ENCODE data around the gene RNASEH1.
A peak's percentile ranks its signal among the peaks of the same experiment; 100 is the strongest.
"Not testable (repeated sequence)": the region's sequence is repeated elsewhere in the genome, so short reads cannot be mapped to it uniquely, and the experiment has no call there.

The RNASEH1 gene

DNA sequence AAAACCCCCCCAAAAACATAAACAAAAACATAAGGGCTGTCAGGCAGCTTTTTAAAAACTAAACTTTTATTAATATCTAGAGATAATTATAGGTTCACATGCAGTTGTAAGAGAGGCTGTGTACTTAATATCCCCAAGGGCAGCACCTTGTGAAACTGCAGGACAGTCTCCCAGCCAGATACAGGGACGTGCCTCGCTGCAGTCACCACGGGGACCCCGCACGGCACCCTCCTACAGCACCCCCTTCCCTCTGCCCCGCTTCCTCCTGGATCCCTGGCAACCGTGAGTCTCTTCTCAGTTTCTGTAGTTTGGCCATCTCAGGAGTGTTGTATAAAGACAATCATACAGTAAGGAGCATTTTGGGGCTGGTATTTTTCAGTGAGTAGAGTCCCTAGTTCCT lies 30.0 kb upstream of the RNASEH1 start:
- no peak for DNase-seq

DNA sequence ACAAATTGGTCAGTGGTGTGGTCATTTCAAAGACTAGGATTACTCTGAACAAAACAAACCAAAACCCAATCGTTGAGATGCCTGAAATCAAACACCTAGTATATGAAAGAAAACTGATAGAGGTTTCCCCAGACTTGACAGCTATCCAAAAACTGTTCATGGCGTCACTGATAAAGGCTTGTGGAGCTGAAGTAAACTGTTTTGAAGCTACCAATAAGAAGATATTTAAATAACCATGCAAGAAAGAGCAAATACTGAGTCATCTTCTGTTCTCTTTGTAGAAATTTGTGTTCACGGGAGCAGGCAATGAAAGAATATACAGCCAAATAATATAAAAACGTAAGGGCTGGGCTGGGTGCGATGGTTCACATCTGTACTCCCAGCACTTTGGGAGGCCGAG lies 29.3 kb upstream of the RNASEH1 start:
- DNase-seq = no peak

DNA sequence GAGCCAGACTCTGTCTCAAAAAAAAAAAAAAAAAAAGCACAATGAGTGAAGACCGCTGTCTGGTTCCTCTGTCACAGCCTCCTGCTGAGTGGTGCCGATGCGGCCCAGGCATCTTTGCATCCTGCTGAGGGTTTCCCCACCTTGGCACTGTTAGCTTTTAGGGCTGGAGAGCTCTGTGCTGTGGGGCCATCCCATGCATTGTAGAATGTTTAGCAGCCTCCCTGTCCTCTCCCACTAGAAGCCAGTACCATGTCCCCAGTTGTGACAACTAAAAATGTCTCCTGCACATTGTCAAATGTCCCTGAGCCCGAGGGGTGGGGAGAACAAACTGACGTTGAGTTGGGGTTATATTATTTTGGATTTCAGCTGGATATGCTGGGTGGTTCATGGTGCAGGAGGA lies 28.9 kb upstream of the RNASEH1 start:
- DNase-seq = no peak

DNA sequence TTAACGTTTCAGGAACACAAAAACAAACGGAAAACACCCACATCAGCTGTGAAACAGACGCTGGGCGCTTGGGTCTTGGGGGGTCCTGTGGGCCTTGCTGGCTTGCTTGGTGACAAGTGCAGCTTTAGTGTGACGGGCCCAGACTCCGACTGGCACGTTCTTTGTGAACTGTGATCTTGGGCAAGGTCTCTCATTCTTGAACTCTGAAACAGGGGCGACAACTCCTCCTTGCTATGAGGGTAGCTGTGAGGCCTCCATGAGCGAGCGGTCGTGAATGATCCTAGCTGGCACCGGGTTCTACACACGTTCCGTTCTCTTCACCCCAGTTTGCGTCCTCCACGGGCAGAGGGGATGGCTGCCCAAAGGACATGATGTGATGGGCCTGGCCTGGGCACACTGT lies 28.1 kb upstream of the RNASEH1 start:
- DNase-seq = no peak

DNA sequence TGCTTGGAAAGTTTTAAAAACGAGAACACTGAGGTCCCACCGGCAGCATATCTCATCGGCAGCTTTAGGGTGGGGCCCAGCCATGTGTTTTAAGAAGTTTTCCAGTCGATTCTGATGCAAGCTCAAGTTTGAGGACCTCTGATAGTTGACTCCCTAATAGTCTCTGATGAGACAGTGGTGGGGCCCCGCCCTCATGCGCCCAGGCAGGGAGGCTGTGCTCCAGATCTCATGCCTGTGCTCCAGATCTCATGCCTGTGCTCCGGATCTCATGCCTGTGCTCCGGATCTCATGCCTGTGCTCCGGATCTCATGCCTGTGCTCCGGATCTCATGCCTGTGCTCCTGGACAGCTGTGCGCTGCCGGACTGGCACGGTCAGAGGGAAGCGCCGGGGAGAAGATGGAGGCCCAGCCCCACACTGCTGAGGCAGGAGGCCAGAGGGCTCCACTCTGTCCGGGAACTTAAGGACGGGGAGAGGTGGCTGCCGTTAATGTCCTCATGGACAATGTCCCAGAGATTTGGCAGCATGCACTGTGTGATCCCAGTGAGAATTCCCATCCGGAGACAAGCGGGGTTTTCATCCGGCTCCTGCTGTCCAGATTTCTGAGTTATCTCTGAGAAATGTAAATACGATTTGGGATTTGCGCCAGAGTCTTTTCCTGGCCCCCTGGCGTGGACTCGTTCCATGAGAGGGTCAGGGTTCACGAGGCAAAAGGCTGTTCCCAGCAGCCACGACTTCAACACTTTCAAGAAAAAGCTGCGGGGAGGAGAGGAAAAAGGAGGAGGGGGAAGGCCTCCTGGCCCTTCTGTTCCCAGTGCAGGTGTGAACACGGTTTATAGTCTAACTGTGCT lies 27.4 kb upstream of the RNASEH1 start:
- DNase-seq = no peak

DNA sequence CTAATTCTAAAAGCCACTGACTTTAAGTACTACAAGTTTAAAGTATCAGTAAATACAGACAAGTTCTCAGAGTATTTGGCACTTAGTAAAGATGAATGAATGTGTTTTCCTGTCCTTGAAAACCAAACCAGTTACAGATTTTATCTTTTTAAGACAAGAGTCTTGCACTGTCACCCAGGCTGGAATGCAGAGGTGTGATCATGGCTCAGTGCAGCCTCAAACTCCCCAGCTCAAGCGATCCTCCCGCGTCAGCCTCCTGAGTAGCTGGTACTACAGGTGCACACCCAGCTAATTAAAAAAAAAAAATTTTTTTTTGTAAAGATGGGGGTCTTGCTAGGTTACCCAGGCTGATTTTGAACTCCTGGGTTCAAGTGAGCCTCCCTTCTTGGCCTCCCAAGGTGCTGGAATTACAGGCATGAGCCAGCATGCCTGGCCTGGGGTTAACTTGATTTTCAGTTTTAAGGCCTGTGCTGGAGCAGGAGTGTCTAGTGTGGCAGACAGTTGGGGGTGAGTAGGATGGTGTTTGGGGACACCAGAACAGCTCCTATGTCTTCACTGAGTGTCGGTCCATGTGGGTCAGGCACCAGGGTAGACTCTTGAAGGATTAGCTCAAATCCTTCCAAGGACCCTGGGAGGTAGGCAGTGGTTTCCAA lies 26.6 kb upstream of the RNASEH1 start:
- DNase-seq = no peak

DNA sequence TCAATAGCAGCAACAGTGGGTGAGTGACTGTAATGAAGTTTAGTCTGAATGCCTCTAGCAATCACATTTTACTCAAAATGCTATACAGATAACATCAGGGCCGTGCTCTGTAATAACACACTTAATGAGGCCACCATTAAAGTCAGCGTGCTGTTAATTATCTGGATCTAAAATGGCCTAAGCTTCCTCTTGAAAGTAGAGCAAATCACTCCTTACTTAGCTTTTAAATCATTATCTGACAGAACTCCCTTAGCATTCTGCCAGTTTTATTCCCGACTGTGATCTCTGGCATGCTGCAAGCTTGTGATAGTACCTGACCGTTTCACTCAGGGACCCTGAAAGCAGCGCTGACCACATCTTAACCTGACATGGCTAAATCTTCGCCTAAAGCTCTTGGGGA lies 25.9 kb upstream of the RNASEH1 start:
- no peak for DNase-seq

DNA sequence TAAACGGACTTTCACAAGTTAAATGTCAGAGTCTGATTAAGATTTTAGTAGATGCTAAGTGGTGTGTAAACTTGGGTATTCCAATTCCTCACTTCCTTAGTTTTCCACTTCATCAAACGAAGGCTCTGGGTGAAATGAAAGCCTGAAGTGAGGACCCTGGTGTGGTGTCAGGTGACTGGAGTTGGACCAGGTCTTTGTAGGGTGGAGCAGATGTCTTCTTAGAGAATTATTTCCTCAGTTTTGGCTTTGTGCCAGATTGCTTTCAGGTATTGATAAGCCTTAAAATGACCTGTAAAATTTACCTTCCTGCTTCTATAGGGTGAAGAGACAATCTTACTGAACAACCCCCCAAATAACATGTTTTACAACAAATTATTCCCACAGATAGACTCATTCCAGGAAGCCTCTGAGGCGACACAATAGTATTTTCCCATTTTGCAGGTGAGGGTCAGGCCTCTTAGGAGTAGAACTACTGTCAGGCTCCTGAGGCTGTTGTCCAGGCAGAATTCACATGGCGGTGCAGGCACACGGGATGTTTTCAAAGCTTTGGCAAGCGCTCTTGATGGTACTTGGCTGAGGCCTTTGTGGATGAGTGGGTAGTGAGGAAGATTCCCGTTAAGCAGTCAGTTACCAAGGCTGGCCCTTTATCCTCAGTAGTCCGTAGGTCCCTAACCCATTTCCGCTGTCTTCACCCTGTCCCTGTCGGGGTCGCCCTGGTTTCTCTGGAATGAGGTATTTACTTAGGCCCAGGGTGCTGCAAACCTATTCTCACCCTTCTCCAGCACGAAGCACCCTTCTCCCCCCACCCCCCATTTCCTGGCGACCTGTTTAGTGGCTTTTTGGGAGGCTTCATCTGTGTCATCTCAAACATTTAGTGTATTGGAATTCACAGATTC lies 23.5 kb upstream of the RNASEH1 start:
- no peak for DNase-seq

DNA sequence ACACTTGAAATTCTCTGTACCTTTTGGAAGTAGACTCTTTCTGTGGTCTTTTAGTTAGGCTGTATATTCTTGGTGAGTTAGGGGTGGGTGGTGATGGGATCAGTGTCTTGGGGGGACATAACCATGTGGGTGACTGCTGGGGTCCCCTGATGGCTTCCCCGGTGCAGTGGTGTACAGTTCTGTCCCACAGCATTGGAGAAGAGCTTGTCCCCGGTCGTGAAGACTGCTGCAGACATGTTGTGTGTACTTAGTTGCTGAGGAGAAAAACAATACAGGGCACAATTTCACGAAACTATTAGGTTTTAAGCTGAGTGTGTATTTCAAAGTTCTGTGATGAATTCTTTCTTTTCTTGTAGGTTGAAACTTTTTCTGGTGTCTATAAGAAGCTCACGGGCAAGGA lies 22.3 kb upstream of the RNASEH1 start:
- DNase-seq = no peak

DNA sequence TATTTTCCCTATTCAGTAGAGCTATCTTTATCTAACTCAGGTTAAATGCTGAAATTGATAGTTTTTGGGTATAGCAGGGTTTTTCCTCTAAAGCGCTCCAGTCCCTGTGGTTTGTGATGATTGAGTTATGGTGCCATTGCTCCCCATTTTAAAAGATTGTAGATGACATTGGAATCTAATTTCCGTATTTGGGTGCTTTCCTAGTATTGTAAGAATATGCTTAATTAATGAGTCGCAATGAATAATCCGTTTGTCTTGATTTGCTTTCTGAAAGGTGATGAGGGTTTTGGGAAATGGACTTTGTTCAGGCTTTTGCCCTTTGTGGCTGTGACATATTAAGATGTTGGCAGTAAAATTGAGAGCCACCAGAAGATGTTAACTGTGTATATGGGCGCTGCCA lies 20.9 kb upstream of the RNASEH1 start:
- DNase-seq = no peak

DNA sequence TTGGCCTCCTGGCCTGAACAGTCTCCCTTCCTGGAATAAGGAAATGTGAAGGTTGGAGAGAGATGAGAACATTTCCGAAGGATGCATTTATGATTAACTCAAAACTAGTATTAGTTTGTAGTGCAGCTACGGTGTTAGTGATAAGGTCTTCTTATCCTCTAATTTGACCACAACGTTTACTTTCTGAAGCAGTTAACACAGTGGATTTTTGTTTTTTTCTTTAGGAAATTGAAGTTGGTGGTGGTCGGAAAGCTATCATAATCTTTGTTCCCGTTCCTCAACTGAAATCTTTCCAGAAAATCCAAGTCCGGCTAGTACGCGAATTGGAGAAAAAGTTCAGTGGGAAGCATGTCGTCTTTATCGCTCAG lies 18.1 kb upstream of the RNASEH1 start:
- DNase-seq = not testable (repeated sequence)

DNA sequence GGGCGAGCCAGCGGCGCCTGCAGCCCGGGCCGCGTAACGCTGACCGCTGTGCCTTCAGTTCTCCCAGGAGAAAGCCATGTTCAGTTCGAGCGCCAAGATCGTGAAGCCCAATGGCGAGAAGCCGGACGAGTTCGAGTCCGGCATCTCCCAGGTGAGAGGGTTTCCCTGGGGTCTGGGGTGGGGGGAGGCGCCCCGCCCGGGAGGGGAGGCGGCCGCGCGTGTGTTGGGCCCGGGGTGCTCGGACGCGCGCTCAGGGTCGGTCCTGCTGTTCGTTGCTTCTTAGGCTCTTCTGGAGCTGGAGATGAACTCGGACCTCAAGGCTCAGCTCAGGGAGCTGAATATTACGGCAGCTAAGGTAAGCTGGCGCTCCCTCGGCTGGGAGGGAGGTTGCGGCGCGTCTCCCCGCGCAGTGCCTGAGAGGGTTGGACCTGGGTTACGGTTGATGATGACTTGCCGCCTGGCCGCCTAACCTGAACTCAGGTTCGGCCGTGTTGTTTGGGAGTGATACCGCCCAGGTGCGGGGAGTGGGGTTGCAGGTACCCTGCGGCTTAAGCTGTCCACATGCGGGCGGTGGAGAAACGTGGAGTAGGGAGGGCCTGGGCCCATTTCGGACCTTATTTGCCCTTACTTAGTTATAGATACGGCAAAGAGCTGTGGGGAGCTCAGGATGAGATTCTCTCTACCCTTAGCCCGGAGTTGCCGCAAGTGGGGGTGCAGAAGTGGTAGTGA lies 17.6 kb upstream of the RNASEH1 start:
- DNase-seq = peak; percentile 27

DNA sequence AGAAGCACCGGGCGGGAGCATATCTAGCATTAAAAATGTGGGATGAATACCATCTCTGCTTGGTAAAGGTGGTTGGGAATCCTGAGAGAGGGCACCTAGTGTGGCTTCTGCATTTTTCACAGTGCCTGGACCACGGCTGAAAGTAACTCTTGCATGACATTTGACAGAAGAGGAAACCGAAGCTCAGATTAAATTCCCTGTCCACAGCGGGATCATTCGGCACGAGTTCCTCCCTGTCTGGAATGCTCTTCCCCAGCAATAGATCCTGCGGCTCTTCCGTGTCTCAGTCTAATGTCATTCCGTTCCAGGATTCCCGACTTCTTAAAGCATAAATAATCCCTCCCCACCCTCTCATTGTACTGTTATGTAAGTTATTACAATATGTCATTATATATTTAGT lies 16.0 kb upstream of the RNASEH1 start:
- DNase-seq = no peak

DNA sequence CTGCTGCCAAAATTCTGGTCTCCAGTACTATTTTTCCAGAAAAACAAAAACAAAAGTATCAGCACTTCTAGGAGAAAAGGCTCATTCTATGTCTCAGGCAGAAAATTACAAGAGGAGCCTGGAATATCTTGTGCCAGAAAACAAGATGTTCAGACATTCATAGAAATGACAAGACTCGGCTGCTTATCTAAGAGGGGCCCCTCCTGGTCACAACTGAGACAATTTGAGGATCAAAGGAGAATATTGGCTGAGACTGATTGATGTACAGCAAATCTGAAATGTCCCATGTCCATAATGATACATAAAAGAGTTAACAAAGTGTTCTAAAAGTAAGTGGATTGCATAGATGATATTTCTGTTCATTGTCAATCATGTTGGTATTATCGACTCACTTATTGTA lies 14.5 kb upstream of the RNASEH1 start:
- no peak for DNase-seq

DNA sequence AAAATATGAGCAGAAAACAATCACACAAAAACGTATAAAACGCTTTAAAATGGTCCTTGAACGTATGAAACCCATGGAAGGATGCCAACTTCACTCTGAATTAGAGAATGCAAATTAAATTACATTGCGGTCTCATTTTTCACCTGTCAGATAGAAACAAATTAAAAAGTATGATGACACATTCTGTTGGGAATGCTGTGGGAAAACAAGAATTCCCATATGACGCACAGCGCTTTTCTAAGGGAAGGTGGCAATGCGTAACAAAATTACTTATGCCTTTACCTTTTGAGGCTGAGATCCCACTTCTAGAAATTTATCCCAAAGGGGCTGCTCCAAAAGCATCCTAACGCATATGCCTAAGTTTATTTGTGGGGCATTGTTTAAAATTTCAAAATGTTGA lies 13.2 kb upstream of the RNASEH1 start:
- no peak for DNase-seq

DNA sequence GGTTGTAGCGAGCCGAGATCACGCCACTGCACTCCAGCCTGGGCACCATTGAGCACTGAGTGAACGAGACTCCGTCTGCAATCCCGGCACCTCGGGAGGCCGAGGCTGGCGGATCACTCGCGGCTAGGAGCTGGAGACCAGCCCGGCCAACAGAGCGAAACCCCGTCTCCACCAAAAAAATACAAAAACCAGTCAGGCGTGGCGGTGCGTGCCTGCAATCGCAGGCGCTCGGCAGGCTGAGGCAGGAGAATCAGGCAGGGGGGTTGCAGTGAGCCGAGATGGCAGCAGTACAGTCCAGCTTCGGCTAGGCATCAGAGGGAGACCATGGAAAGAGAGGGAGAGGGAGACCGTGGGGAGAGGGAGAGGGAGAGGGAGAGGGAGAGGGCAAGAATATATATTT lies 11.5 kb upstream of the RNASEH1 start:
- not testable (repeated sequence) for DNase-seq

DNA sequence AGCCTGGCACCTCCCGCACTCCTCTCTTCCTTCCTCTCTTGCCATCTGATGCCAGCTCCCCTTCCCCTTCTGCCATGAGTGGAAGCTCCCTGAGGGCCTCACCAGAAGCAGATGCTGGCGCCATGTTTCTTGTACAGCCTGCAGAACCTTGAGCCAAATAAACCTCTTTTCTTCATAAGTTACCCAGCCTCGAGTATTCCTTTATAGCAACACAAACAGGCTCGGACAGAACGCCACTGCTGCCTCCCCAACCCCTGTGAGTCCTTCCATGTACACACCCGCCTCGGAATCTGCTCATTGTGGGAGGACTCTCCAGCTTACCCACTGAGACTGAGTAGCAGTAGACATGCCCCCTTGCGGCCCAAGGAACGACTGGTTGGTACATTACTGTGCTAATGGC lies 8.7 kb upstream of the RNASEH1 start:
- no peak for DNase-seq

DNA sequence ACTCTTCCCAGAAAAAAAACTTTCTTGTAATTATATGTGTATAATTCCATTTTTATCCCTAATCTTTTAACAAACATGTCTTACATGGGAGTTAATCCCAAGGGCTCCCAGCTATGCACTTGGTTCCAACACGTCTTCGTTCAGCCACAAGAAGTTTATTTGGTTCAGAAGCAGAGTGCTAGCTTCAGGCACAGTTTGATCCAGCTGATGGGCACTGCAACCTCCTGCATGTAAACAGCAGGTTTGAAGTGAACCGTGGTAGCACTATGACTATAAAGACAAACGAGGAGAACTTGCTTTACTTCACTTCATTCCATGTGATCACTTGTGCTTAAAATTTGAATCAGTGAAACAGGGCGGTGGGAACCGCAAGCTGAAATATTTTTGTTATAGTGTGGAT lies 7.0 kb upstream of the RNASEH1 start:
- no peak for DNase-seq

DNA sequence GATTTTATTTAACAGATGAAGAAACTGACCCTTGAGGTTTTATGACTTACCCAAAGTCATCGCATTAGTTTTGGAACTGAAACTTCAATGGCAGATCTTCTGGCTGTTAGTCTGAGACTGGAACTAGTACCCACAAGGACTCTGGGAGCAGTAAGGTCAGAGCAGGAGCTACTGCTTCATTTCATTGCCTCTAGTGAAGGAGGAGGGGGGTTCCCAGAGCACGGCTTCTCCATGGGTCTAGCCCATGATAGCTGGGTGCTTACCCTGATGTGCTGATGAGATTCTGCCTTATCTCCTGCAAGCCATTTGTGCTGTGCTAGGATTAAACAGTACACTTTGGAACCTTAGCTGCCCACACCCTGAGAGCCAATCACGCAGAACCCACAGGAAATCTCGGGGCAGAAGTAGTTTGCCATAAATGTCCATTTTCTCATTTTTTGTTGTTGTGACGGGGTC lies 5.4 kb upstream of the RNASEH1 start:
- no peak for DNase-seq

DNA sequence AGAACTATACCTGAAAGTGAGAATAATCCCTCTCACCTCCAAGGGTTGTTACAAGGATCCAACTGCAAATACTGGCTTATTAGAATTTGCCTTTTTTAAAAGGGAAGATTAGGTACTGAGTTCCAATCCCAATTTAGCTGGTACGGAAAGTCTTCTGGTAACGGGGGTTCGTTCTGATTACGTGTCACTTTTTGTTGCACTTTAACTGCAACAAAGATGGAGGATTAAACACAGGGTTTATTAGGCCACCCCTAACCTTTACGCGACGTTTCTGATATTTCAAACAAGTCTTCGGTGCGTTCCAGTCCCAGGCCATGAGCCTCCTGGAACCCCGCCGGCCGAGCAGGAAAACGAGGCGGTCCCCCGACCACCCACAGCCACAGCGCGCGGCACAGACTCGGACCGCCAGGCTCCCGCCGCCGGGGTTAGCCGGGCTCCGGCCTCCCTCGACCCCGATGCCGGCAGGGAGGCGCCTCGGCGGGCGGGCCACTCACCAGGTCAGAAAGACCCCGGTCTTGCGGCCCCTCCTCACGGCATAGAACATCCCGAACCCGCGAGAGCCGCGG lies 411 bp downstream of the RNASEH1 start:
- no peak for DNase-seq

DNA sequence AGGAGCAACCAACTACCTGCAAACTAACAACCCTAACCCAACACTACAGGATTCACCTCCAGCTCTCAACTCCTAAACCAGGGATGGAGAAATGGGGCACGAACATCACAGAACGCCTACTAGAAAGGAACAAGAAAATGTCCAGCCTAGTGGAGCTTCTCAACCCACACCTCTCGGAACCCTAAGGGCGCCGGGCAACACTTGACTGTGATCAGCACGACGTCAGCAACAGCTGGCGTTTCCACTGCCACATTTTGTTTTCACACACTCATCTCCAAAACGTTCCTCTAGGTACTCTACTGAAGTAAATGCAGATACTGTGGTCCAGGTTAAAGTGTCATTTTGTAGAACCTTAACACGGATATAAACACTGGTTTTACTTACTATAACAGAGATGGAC lies 4.2 kb downstream of the RNASEH1 start:
- no peak for DNase-seq

DNA sequence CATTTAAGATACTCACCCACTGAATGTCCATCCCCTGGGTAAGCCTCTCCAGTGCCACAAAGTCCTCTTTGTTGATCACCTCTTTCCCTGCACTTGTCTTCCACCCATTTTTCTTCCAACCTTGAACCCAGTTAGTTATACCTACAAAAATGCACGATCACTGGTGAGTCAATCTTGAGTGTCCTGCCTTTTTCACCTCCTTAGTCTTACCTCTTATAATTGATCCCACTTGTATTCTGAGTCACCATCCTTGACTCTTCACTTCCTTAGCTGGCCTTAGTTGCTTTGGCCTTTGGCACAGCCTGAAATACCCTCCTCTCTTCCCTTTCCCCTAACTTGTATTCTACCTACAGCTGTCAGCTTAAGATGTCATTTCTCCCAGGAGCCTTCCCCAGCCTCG lies 10.2 kb downstream of the RNASEH1 start:
- DNase-seq = no peak

Measured in activated CD4-positive, alpha-beta T cell treated with anti-CD3 and anti-CD28 coated beads, Interleukin-10, Interleukin-2, amounts not matched to agents 100 ng/mL and 50 ng/mL, durations not matched to agents 16 hours and 8 hours (primary cell).